ENCODE data around the gene COQ7.

The COQ7 gene

GRCh38 chr16:19040400-19040799 lies 27.0 kb upstream of the COQ7 start:
- no peaks in the 10 kb centered on the region for H3K9me2 ChIP-seq (replicated peaks; ENCODE audit: control insufficient read depth, low read length)
- H3K4me3 ChIP-seq (ENCODE audit: low read length): no peak overlapping the region
- no peaks in the 10 kb centered on the region for H3K27me3 ChIP-seq (ENCODE audit: control insufficient read depth, low read length)
- no peak for TF ChIP-seq EZH2phosphoT487 (IDR thresholded peaks at IDR 0.05; ENCODE audit: borderline replicate concordance, low read length)
- TF ChIP-seq CTCF (IDR thresholded peaks at IDR 0.05; ENCODE audit: low read depth, low read length, poor library complexity, severe bottlenecking): no peak
- H3K27ac ChIP-seq (ENCODE audit: low read depth, low read length): no peak overlapping the region
- no peaks in the 10 kb centered on the region for H3K9me3 ChIP-seq (ENCODE audit: control insufficient read depth, insufficient read depth, low read length)
- no peaks in the 10 kb centered on the region for H3K4me1 ChIP-seq (ENCODE audit: control insufficient read depth, low read length)
- no peaks in the 10 kb centered on the region for H3K79me2 ChIP-seq (ENCODE audit: control insufficient read depth, low read length)
- no peaks in the 10 kb centered on the region for H3K36me3 ChIP-seq (ENCODE audit: control insufficient read depth, low read length)
- no peaks in the 10 kb centered on the region for H3F3A ChIP-seq (ENCODE audit: control insufficient read depth, insufficient read depth)
- H3K4me2 ChIP-seq (ENCODE audit: low read length): no peak overlapping the region
- H4K20me1 ChIP-seq (ENCODE audit: control insufficient read depth, insufficient read depth, low read depth, low read length): no peaks in the 10 kb centered on the region

GRCh38 chr16:19044769-19045168 lies 22.6 kb upstream of the COQ7 start:
- Histone ChIP-seq H3F3A (ENCODE audit: control insufficient read depth, insufficient read depth) (no peaks in the 10 kb centered on the region), H3K4me3 (ENCODE audit: low read length) (no peak overlapping the region), H4K20me1 (ENCODE audit: control insufficient read depth, insufficient read depth, low read depth, low read length) (no peaks in the 10 kb centered on the region), H3K79me2 (ENCODE audit: control insufficient read depth, low read length) (no peaks in the 10 kb centered on the region), H3K36me3 (ENCODE audit: control insufficient read depth, low read length) (no peaks in the 10 kb centered on the region), H3K9me3 (ENCODE audit: control insufficient read depth, insufficient read depth, low read length) (no peaks in the 10 kb centered on the region), H3K9me2 (replicated peaks; ENCODE audit: control insufficient read depth, low read length) (no peaks in the 10 kb centered on the region), H3K4me1 (ENCODE audit: control insufficient read depth, low read length) (no peaks in the 10 kb centered on the region), H3K27ac (ENCODE audit: low read depth, low read length) (no peak overlapping the region), H3K4me2 (ENCODE audit: low read length) (no peak overlapping the region), H3K27me3 (ENCODE audit: control insufficient read depth, low read length) (no peaks in the 10 kb centered on the region)
- TF ChIP-seq CTCF (IDR thresholded peaks at IDR 0.05; ENCODE audit: low read depth, low read length, poor library complexity, severe bottlenecking): no peak
- no peak for TF ChIP-seq EZH2phosphoT487 (IDR thresholded peaks at IDR 0.05; ENCODE audit: borderline replicate concordance, low read length)

- H3F3A ChIP-seq (ENCODE audit: control insufficient read depth, insufficient read depth): no peaks in the 10 kb centered on the region
- no peaks in the 10 kb centered on the region for H3K4me1 ChIP-seq (ENCODE audit: control insufficient read depth, low read length)
- H3K4me3 ChIP-seq (ENCODE audit: low read length): no peak overlapping the region
- no peaks in the 10 kb centered on the region for H3K9me3 ChIP-seq (ENCODE audit: control insufficient read depth, insufficient read depth, low read length)
- no peaks in the 10 kb centered on the region for H3K9me2 ChIP-seq (replicated peaks; ENCODE audit: control insufficient read depth, low read length)
- H4K20me1 ChIP-seq (ENCODE audit: control insufficient read depth, insufficient read depth, low read depth, low read length): no peaks in the 10 kb centered on the region
- H3K36me3 ChIP-seq (ENCODE audit: control insufficient read depth, low read length): no peaks in the 10 kb centered on the region
- H3K4me2 ChIP-seq (ENCODE audit: low read length): no peak overlapping the region
- H3K27ac ChIP-seq (ENCODE audit: low read depth, low read length): no peak overlapping the region
- no peaks in the 10 kb centered on the region for H3K79me2 ChIP-seq (ENCODE audit: control insufficient read depth, low read length)
- TF ChIP-seq CTCF (IDR thresholded peaks at IDR 0.05; ENCODE audit: low read depth, low read length, poor library complexity, severe bottlenecking) (no peak), EZH2phosphoT487 (IDR thresholded peaks at IDR 0.05; ENCODE audit: borderline replicate concordance, low read length) (no peak)
- no peaks in the 10 kb centered on the region for H3K27me3 ChIP-seq (ENCODE audit: control insufficient read depth, low read length)
Observed at GRCh38 chr16:19046062-19046461, 21.4 kb upstream of the COQ7 start.

GRCh38 chr16:19062706-19063105 lies 4.7 kb upstream of the COQ7 start:
- no peaks in the 10 kb centered on the region for H3K9me3 ChIP-seq (ENCODE audit: control insufficient read depth, insufficient read depth, low read length)
- peaks cover 9% of the 10 kb centered on the region; the same call in 1 of the 2 replicates for H3K27me3 ChIP-seq (ENCODE audit: control insufficient read depth, low read length)
- H3K9me2 ChIP-seq (replicated peaks; ENCODE audit: control insufficient read depth, low read length): no peaks in the 10 kb centered on the region
- no peaks in the 10 kb centered on the region for H3K79me2 ChIP-seq (ENCODE audit: control insufficient read depth, low read length)
- no peak overlapping the region for H3K4me2 ChIP-seq (ENCODE audit: low read length)
- no peaks in the 10 kb centered on the region for H3K36me3 ChIP-seq (ENCODE audit: control insufficient read depth, low read length)
- TF ChIP-seq EZH2phosphoT487 (IDR thresholded peaks at IDR 0.05; ENCODE audit: borderline replicate concordance, low read length): no peak
- H4K20me1 ChIP-seq (ENCODE audit: control insufficient read depth, insufficient read depth, low read depth, low read length): no peaks in the 10 kb centered on the region
- no peak overlapping the region for H3K4me3 ChIP-seq (ENCODE audit: low read length)
- no peak overlapping the region for H3K27ac ChIP-seq (ENCODE audit: low read depth, low read length)
- no peaks in the 10 kb centered on the region for H3F3A ChIP-seq (ENCODE audit: control insufficient read depth, insufficient read depth)
- H3K4me1 ChIP-seq (ENCODE audit: control insufficient read depth, low read length): 0 out of 2 replicates have a peak, but pooled peaks cover 3% of the 10 kb centered on the region

Measured in DOHH2 (cell line).